Lower leg skin (tissue), 3 donors: ENCODE results near the gene SLC25A51.

Experiments
- CTCF ChIP-seq, 3 donors: fragments of 450-650 bp; IDR thresholded peaks; one replicate each; pipeline ENCODE4 v1.5.1; 2016; ENCODE audit warnings: antibody characterized with exemption in 3 of 3, mild to moderate bottlenecking in 3 of 3, moderate library complexity in 2 of 3
- POLR2A ChIP-seq, 2 donors: fragments of 450-650 bp; IDR thresholded peaks; one replicate each; pipeline ENCODE4 v1.6.1; 2016 to 2017; ENCODE audit warnings: antibody characterized with exemption in 2 of 2, mild to moderate bottlenecking in 1 of 2, moderate library complexity in 1 of 2

- TF ChIP-seq CTCF (IDR thresholded peaks at IDR 0.05), result no peak
- TF ChIP-seq POLR2A (IDR thresholded peaks at IDR 0.05), result no peak
These were observed 46.6 kb upstream of the SLC25A51 start for GRCh38 chr9:37950561-37950960.
